ENCODE measurements around the gene CAMK1G.

DNA sequence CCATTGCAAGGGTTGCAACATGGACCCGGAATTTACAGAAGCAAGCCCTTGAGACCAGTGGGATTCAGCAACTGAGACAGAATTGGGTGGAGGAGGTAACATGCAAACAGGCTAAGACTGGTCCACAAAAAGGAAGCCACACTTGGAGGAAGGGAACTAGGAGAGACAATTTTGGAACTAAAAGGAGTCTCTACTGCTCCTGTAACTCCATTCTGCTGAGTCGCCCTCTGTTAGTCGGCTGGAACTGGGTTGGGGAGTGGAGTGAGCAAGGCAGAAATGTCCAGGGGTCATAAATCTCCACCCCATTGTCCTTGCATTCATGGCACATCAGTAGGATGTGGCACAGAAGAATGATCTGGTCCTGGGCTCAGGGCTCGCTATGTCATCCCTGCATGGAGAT is 63.6 kb downstream of the CAMK1G start:
- TF ChIP-seq EZH2 (IDR thresholded peaks at IDR 0.05; ENCODE audit: borderline replicate concordance, insufficient read depth, low read depth, low read length, poor library complexity, severe bottlenecking), result no peak
- TF ChIP-seq, protein P1, sequence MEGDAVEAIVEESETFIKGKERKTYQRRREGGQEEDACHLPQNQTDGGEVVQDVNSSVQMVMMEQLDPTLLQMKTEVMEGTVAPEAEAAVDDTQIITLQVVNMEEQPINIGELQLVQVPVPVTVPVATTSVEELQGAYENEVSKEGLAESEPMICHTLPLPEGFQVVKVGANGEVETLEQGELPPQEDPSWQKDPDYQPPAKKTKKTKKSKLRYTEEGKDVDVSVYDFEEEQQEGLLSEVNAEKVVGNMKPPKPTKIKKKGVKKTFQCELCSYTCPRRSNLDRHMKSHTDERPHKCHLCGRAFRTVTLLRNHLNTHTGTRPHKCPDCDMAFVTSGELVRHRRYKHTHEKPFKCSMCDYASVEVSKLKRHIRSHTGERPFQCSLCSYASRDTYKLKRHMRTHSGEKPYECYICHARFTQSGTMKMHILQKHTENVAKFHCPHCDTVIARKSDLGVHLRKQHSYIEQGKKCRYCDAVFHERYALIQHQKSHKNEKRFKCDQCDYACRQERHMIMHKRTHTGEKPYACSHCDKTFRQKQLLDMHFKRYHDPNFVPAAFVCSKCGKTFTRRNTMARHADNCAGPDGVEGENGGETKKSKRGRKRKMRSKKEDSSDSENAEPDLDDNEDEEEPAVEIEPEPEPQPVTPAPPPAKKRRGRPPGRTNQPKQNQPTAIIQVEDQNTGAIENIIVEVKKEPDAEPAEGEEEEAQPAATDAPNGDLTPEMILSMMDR (IDR thresholded peaks at IDR 0.05), result no peak
